Ovary (tissue), 3 donors: ENCODE measurements around the gene BACH2.

Source experiments
- EP300 ChIP-seq: sonication (generic); formaldehyde crosslinking; IDR thresholded peaks from one replicate; pipeline ENCODE4 v1.6.1; 2017; ENCODE audit warnings: antibody characterized with exemption
- TF ChIP-seq, protein P1 (sequence below), 3 donors: fragments of 450-650 bp in 2 of 3; fragments of 200-600 bp in 1 of 3; IDR thresholded peaks; one replicate each; pipeline versions ENCODE4 v1.5.1 to v1.8.0; 2016 to 2022; ENCODE audit warnings: antibody characterized with exemption in 3 of 3, mild to moderate bottlenecking in 1 of 3
- donor health status: DM: no; HTN: no; CAD: no.

DNA sequence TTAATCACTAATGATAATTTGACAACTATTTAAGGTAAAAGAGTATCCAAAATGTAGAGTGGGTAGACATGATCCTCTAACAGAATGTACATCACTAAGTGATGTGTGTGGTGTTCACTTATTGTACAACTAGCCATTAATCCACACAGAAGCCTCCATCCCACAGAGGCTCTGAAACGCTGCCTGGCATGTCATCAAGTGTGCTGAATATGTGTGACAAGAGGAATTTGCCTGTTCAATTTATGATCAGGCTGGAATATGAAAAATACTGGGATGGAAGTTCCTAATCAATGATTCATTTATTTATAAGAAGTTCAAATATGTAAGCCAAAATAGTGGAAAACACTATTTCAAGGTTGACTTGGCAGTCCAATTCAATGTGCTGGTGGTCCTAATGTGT, 72.4 kb downstream of the BACH2 start:
- TF ChIP-seq, protein P1, sequence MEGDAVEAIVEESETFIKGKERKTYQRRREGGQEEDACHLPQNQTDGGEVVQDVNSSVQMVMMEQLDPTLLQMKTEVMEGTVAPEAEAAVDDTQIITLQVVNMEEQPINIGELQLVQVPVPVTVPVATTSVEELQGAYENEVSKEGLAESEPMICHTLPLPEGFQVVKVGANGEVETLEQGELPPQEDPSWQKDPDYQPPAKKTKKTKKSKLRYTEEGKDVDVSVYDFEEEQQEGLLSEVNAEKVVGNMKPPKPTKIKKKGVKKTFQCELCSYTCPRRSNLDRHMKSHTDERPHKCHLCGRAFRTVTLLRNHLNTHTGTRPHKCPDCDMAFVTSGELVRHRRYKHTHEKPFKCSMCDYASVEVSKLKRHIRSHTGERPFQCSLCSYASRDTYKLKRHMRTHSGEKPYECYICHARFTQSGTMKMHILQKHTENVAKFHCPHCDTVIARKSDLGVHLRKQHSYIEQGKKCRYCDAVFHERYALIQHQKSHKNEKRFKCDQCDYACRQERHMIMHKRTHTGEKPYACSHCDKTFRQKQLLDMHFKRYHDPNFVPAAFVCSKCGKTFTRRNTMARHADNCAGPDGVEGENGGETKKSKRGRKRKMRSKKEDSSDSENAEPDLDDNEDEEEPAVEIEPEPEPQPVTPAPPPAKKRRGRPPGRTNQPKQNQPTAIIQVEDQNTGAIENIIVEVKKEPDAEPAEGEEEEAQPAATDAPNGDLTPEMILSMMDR (IDR thresholded peaks at IDR 0.05): no peak
- TF ChIP-seq EP300: no peak
